ENCODE data around the gene LRRC23.

DNA sequence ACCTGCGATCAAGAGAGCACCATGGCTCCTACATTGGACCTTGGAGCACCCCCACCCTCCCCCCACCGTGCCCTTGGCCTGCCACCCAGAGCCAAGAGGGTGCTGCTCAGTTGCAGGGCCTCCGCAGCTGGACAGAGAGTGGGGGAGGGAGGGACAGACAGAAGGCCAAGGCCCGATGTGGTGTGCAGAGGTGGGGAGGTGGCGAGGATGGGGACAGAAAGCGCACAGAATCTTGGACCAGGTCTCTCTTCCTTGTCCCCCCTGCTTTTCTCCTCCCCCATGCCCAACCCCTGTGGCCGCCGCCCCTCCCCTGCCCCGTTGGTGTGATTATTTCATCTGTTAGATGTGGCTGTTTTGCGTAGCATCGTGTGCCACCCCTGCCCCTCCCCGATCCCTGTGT lies 37.2 kb downstream of the LRRC23 start:
- TF ChIP-seq, protein P1, sequence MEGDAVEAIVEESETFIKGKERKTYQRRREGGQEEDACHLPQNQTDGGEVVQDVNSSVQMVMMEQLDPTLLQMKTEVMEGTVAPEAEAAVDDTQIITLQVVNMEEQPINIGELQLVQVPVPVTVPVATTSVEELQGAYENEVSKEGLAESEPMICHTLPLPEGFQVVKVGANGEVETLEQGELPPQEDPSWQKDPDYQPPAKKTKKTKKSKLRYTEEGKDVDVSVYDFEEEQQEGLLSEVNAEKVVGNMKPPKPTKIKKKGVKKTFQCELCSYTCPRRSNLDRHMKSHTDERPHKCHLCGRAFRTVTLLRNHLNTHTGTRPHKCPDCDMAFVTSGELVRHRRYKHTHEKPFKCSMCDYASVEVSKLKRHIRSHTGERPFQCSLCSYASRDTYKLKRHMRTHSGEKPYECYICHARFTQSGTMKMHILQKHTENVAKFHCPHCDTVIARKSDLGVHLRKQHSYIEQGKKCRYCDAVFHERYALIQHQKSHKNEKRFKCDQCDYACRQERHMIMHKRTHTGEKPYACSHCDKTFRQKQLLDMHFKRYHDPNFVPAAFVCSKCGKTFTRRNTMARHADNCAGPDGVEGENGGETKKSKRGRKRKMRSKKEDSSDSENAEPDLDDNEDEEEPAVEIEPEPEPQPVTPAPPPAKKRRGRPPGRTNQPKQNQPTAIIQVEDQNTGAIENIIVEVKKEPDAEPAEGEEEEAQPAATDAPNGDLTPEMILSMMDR (IDR thresholded peaks at IDR 0.05; ENCODE audit: insufficient read depth, low read length) = no peak
- TF ChIP-seq, protein P2, sequence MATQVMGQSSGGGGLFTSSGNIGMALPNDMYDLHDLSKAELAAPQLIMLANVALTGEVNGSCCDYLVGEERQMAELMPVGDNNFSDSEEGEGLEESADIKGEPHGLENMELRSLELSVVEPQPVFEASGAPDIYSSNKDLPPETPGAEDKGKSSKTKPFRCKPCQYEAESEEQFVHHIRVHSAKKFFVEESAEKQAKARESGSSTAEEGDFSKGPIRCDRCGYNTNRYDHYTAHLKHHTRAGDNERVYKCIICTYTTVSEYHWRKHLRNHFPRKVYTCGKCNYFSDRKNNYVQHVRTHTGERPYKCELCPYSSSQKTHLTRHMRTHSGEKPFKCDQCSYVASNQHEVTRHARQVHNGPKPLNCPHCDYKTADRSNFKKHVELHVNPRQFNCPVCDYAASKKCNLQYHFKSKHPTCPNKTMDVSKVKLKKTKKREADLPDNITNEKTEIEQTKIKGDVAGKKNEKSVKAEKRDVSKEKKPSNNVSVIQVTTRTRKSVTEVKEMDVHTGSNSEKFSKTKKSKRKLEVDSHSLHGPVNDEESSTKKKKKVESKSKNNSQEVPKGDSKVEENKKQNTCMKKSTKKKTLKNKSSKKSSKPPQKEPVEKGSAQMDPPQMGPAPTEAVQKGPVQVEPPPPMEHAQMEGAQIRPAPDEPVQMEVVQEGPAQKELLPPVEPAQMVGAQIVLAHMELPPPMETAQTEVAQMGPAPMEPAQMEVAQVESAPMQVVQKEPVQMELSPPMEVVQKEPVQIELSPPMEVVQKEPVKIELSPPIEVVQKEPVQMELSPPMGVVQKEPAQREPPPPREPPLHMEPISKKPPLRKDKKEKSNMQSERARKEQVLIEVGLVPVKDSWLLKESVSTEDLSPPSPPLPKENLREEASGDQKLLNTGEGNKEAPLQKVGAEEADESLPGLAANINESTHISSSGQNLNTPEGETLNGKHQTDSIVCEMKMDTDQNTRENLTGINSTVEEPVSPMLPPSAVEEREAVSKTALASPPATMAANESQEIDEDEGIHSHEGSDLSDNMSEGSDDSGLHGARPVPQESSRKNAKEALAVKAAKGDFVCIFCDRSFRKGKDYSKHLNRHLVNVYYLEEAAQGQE (IDR thresholded peaks at IDR 0.05; ENCODE audit: insufficient replicate concordance, low read depth) = no peak
- TF ChIP-seq POLR2AphosphoS5 (IDR thresholded peaks at IDR 0.05; ENCODE audit: low read depth) = no peak
